Lung (tissue), 12 donors: Measurements from ENCODE around the gene KLK13. TPM values are rescaled to one million over a fixed set of nuclear protein-coding genes. Genes with fewer than 3 reads are reported as not detected.
A peak's percentile ranks its signal among the peaks of the same experiment; 100 is the strongest.

Source experiments
- ATAC-seq: fragments of 200-7000 bp; cut with Tn5 transposase; one replicate; pipeline ENCODE4 v1.9.1; 2020; ENCODE audit warnings: moderate number of reproducible peaks; ENCODE audit not compliant: insufficient read depth, low FRiP score
- DNase-seq, 3 donors: peaks; one replicate each; pipeline ENCODE4 v3.0.0-alpha.2; 2013 to 2017
- H3K27ac ChIP-seq, 2 donors: one replicate each; pipeline ENCODE4 v1.5.1; 2013; ENCODE audit warnings: mild to moderate bottlenecking in 2 of 2, moderate library complexity in 2 of 2, control low read depth in 1 of 2, inconsistent platforms in 1 of 2, low read depth in 1 of 2, low read length in 1 of 2
- H3K27me3 ChIP-seq, 3 donors: one replicate each; pipeline ENCODE4 v1.5.1; 2013; ENCODE audit warnings: low read length in 2 of 3; ENCODE audit not compliant: control insufficient read depth in 3 of 3, insufficient read depth in 3 of 3
- H3K36me3 ChIP-seq, 4 donors: one replicate each; pipeline ENCODE4 v1.5.1; 2013; ENCODE audit warnings: low read length in 4 of 4, mild to moderate bottlenecking in 1 of 4, moderate library complexity in 1 of 4; ENCODE audit not compliant: control insufficient read depth in 4 of 4, insufficient read depth in 4 of 4
- H3K4me1 ChIP-seq, 5 donors: one replicate each; pipeline ENCODE4 v1.5.1; 2013; ENCODE audit warnings: low read length in 5 of 5, mild to moderate bottlenecking in 2 of 5, moderate library complexity in 1 of 5; ENCODE audit not compliant: control insufficient read depth in 5 of 5, insufficient read depth in 5 of 5
- H3K4me3 ChIP-seq: one replicate; pipeline ENCODE4 v1.5.1; 2013; ENCODE audit warnings: mild to moderate bottlenecking, control low read depth, moderate library complexity
- H3K9ac ChIP-seq, 2 donors: one replicate each; pipeline ENCODE4 v1.5.1; 2013; ENCODE audit warnings: low read length in 2 of 2, control low read depth in 1 of 2; ENCODE audit not compliant: insufficient read depth in 1 of 2
- H3K9me3 ChIP-seq, 4 donors: one replicate each; pipeline ENCODE4 v1.5.1; 2013; ENCODE audit warnings: low read length in 3 of 4, mild to moderate bottlenecking in 1 of 4, moderate library complexity in 1 of 4; ENCODE audit not compliant: control insufficient read depth in 4 of 4, insufficient read depth in 3 of 4
- CTCF ChIP-seq: IDR thresholded peaks from 2 replicates; pipeline ENCODE4 v1.5.1; 2012; ENCODE audit warnings: mild to moderate bottlenecking; ENCODE audit errors: control extremely low read depth, extremely low read depth
- WGBS, 2 donors: extraction: QIAGEN DNeasy Blood & Tissue Kit; methylation state at CpG; one replicate each; pipeline ENCODE4 v1.1.7; 2013; 5-methylcytosine and 5-hydroxymethylcytosine counted together
- polyA plus RNA-seq, 2 donors: library from polyadenylated mRNA; stranded (reverse); fragments of 200-250 nt; gene quantifications; one replicate each; pipeline ENCODE4 v1.2.1, GENCODE V29; 2013
- total RNA-seq, 2 donors: library from RNA; depleted of rRNA in 1 of 2; stranded (reverse); fragments of >200 nt in 1 of 2; gene quantifications; one replicate each; pipeline ENCODE4 v1.2.1, GENCODE V29; 2014 to 2021
- donor health status: control.
- donor health status: control.
- donor health status: Bipolar disorder and iron deficiency.
- donor health status: healthy.
- donor health status: DM: yes; HTN: yes; CAD: no.

KLK13 gene
- total and polyA plus RNA-seq, 4 donors = 0.65 to 9.3 (median 3.1) TPM

DNA sequence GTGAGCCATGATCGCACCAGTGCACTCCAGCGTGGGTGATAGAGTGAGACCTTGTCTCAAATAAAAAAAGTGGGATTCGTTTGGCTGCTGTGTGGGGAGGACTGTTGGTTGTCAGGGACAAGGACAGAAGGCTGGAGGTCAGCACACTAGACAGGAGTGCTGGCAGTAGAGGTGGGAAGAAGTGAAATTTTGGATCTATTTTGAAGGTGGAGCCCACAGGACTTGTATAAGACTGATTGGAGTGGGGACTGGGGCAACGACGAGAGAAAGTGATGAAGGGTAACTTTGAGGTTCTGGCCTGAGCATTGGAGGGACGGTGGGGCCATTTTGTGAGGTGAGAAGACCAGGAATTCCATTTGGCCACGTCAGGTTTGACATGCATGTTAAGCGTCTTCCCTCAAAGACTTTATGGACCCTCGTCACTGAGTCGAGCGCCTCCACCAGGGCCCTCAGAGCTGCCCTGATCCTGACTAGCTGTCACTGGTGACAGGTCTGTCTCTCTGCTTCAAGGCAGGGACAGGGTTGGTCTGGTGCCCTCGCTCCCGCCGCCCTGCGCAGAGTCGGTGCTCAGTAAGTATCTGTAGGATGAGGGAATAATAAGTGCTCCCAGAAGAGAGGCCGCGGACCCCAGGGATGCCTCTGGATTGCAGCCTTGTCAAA, 42.6 kb upstream of the KLK13 start:
- H3K4me1 ChIP-seq = peaks cover 0 to 14% (median 4%) of the 10 kb centered on the region in 5 donors
- ATAC-seq = no peak

DNA sequence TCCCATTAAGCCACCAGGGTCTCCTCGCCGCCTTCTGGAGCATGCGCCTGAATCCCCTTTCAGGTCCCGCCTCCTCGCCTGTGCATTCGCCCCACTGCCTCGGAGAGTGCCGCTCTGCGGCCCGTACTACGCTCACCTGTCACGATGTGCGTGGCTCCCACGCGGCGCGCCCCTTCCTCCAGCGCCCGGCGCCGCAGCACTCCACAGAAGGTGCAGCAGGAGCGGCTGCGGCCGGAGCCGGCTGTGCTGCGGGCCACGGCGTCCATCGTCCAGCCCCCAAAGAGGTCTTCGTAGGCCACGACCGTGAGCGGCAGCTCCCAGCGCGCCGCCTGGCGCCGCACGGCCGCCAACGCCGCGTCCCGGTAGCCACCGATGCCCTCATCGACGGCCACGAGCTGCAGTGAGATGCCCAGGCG, 39.0 kb upstream of the KLK13 start:
- no peak overlapping the region for H3K9ac ChIP-seq
- peaks cover 0 to 17% (median 4%) of the 10 kb centered on the region in 5 donors for H3K4me1 ChIP-seq
- ATAC-seq (no peak), DNase-seq (no peak)
- TF ChIP-seq CTCF = no peak
- no peak overlapping the region for H3K4me3 ChIP-seq
- H3K27ac ChIP-seq = no peak overlapping the region
- no peaks in the 10 kb centered on the region for H3K27me3 ChIP-seq
- H3K9me3 ChIP-seq = no peaks in the 10 kb centered on the region
- 90 to 96% methylated on average over 44 to 49 of the region's 49 CpGs for WGBS, 2 donors
- peaks cover 0 to 23% (median 4%) of the 10 kb centered on the region in 4 donors for H3K36me3 ChIP-seq

More for the DNA sequence above, 42.6 kb upstream of the KLK13 start:
- H3K9me3 ChIP-seq = no peaks in the 10 kb centered on the region
- H3K27me3 ChIP-seq = peaks cover 0 to 8% (median 0%) of the 10 kb centered on the region in 3 donors
- 21 to 22% methylated on average over 18 of the region's 18 CpGs for WGBS, 2 donors
- no peak for DNase-seq
- peaks cover 0 to 13% (median 4%) of the 10 kb centered on the region in 4 donors for H3K36me3 ChIP-seq
- no peak for TF ChIP-seq CTCF
- H3K27ac ChIP-seq = peak overlapping the region; percentile 47 to 64
- H3K4me3 ChIP-seq = peak overlapping the region; percentile 89
- peak overlapping the region; percentile 48 to 63 for H3K9ac ChIP-seq

GRCh38 chr19:51102991-51103390, 38.1 kb upstream of the KLK13 start:
- H3K4me3 ChIP-seq = no peak overlapping the region
- H3K36me3 ChIP-seq = peaks cover 0 to 32% (median 4%) of the 10 kb centered on the region in 4 donors
- no peak for ATAC-seq
- WGBS, 2 donors = 88 to 95% methylated on average over 6 to 7 of the region's 7 CpGs
- H3K27me3 ChIP-seq = no peaks in the 10 kb centered on the region
- no peak for DNase-seq
- H3K4me1 ChIP-seq = peaks cover 0 to 13% (median 4%) of the 10 kb centered on the region in 5 donors
- no peaks in the 10 kb centered on the region for H3K9me3 ChIP-seq
- no peak for TF ChIP-seq CTCF
- H3K27ac ChIP-seq = no peak overlapping the region
- H3K9ac ChIP-seq = no peak overlapping the region
